Measurements from ENCODE around the gene CPZ. TPM values are rescaled to one million over a fixed set of nuclear protein-coding genes. Genes with fewer than 3 reads are reported as not detected.
"Not testable (repeated sequence)": the region's sequence is repeated elsewhere in the genome, so short reads cannot be mapped to it uniquely, and the experiment has no call there.

Gene CPZ
- total RNA-seq, 1 donor from 2014 or later: 6.3 TPM

- no peak for DNase-seq (ENCODE audit: low spot score)
Measured at GRCh38 chr4:8610858-8611616, 18.5 kb downstream of the CPZ start.

- DNase-seq (ENCODE audit: low spot score): no peak
Measured at GRCh38 chr4:8612646-8613045, 20.1 kb downstream of the CPZ start.

GRCh38 chr4:8613421-8614364, 21.1 kb downstream of the CPZ start:
- no peak for DNase-seq (ENCODE audit: low spot score)

- DNase-seq (ENCODE audit: low spot score): no peak
Measured at GRCh38 chr4:8614365-8615193, 22.0 kb downstream of the CPZ start.

GRCh38 chr4:8615366-8615765, 22.8 kb downstream of the CPZ start:
- DNase-seq (ENCODE audit: low spot score): no peak

- no peak for DNase-seq (ENCODE audit: low spot score)
Measured at GRCh38 chr4:8615921-8616787, 23.6 kb downstream of the CPZ start.

- DNase-seq (ENCODE audit: low spot score): no peak
Measured at GRCh38 chr4:8616831-8617230, 24.3 kb downstream of the CPZ start.

- no peak for DNase-seq (ENCODE audit: low spot score)
Measured at GRCh38 chr4:8617486-8618040, 25.0 kb downstream of the CPZ start.

- no peak for DNase-seq (ENCODE audit: low spot score)
Measured at GRCh38 chr4:8618421-8618820, 25.9 kb downstream of the CPZ start.

GRCh38 chr4:8618961-8619720, 26.6 kb downstream of the CPZ start:
- DNase-seq (ENCODE audit: low spot score): no peak

GRCh38 chr4:8621135-8621534, 28.6 kb downstream of the CPZ start:
- not testable (repeated sequence) for DNase-seq (ENCODE audit: low spot score)

GRCh38 chr4:8624601-8625272, 32.2 kb downstream of the CPZ start:
- not testable (repeated sequence) for DNase-seq (ENCODE audit: low spot score)

GRCh38 chr4:8630240-8630905, 37.8 kb downstream of the CPZ start:
- DNase-seq (ENCODE audit: low spot score): not testable (repeated sequence)

GRCh38 chr4:8631896-8632295, 39.3 kb downstream of the CPZ start:
- DNase-seq (ENCODE audit: low spot score): not testable (repeated sequence)

GRCh38 chr4:8634773-8635172, 42.2 kb downstream of the CPZ start:
- not testable (repeated sequence) for DNase-seq (ENCODE audit: low spot score)

- not testable (repeated sequence) for DNase-seq (ENCODE audit: low spot score)
Measured at GRCh38 chr4:8635897-8636554, 43.5 kb downstream of the CPZ start.

- no peak for DNase-seq (ENCODE audit: low spot score)
Measured at GRCh38 chr4:8637456-8637984, 45.0 kb downstream of the CPZ start.

GRCh38 chr4:8639021-8639420, 46.5 kb downstream of the CPZ start:
- DNase-seq (ENCODE audit: low spot score): no peak
